Measurements from ENCODE around the gene GALNS.
"Not testable (repeated sequence)": the region's sequence is repeated elsewhere in the genome, so short reads cannot be mapped to it uniquely, and the experiment has no call there.

Gene GALNS

GRCh38 chr16:88894266-88894665 is 37.5 kb upstream of the GALNS start:
- H3K9me3 Mint-ChIP-seq; H3K4me3 Mint-ChIP-seq; ATAC-seq; H3K36me3 Mint-ChIP-seq; DNase-seq (ENCODE audit: low spot score in 2 of 2); H3K4me1 Mint-ChIP-seq; H3K27ac Mint-ChIP-seq: not testable (repeated sequence)

GRCh38 chr16:88893127-88893968 is 36.6 kb upstream of the GALNS start:
- Mint-ChIP-seq H3K9me3 (no peaks in the 10 kb centered on the region), H3K4me3 (no peak overlapping the region), H3K4me1 (no peaks in the 10 kb centered on the region), H3K27ac (no peak overlapping the region), H3K36me3 (no peaks in the 10 kb centered on the region)
- no peak for ATAC-seq
- DNase-seq (ENCODE audit: low spot score in 2 of 2): no peak

GRCh38 chr16:88892065-88892464 is 35.3 kb upstream of the GALNS start:
- no peak overlapping the region for H3K27ac Mint-ChIP-seq
- no peak overlapping the region for H3K4me3 Mint-ChIP-seq
- ATAC-seq: no peak
- H3K4me1 Mint-ChIP-seq: no peaks in the 10 kb centered on the region
- H3K36me3 Mint-ChIP-seq: no peaks in the 10 kb centered on the region
- no peaks in the 10 kb centered on the region for H3K9me3 Mint-ChIP-seq
- DNase-seq (ENCODE audit: low spot score in 2 of 2): no peak

- H3K4me3 Mint-ChIP-seq: no peak overlapping the region
- H3K27ac Mint-ChIP-seq: no peak overlapping the region
- H3K4me1 Mint-ChIP-seq: no peaks in the 10 kb centered on the region
- no peaks in the 10 kb centered on the region for H3K9me3 Mint-ChIP-seq
- H3K36me3 Mint-ChIP-seq: no peaks in the 10 kb centered on the region
- no peak for ATAC-seq
- no peak for DNase-seq (ENCODE audit: low spot score in 2 of 2)
Observed at GRCh38 chr16:88891083-88891482, 34.3 kb upstream of the GALNS start.

- not testable (repeated sequence) for ATAC-seq; H3K4me1 Mint-ChIP-seq; H3K27ac Mint-ChIP-seq; DNase-seq (ENCODE audit: low spot score in 2 of 2); H3K9me3 Mint-ChIP-seq; H3K4me3 Mint-ChIP-seq; H3K36me3 Mint-ChIP-seq
Observed at GRCh38 chr16:88889702-88890352, 33.1 kb upstream of the GALNS start.

- ATAC-seq (no peak), DNase-seq (ENCODE audit: low spot score in 2 of 2) (no peak)
- H3K36me3 Mint-ChIP-seq: no peaks in the 10 kb centered on the region
- no peak overlapping the region for H3K4me3 Mint-ChIP-seq
- H3K9me3 Mint-ChIP-seq: no peaks in the 10 kb centered on the region
- H3K4me1 Mint-ChIP-seq: no peaks in the 10 kb centered on the region
- H3K27ac Mint-ChIP-seq: no peak overlapping the region
Observed at GRCh38 chr16:88888461-88889387, 32.0 kb upstream of the GALNS start.

- Mint-ChIP-seq H3K9me3 (no peaks in the 10 kb centered on the region), H3K36me3 (no peaks in the 10 kb centered on the region), H3K4me3 (no peak overlapping the region), H3K4me1 (no peaks in the 10 kb centered on the region), H3K27ac (peak overlapping the region; percentile 45)
- no peak for DNase-seq (ENCODE audit: low spot score in 2 of 2)
- no peak for ATAC-seq
Observed at GRCh38 chr16:88888057-88888456, 31.3 kb upstream of the GALNS start.

GRCh38 chr16:88886845-88887521 is 30.2 kb upstream of the GALNS start:
- ATAC-seq: no peak
- no peak overlapping the region for H3K4me3 Mint-ChIP-seq
- no peaks in the 10 kb centered on the region for H3K4me1 Mint-ChIP-seq
- H3K36me3 Mint-ChIP-seq: peaks cover 6% of the 10 kb centered on the region
- no peaks in the 10 kb centered on the region for H3K9me3 Mint-ChIP-seq
- DNase-seq (ENCODE audit: low spot score in 2 of 2): no peak
- H3K27ac Mint-ChIP-seq: no peak overlapping the region

GRCh38 chr16:88886420-88886844 is 29.7 kb upstream of the GALNS start:
- Mint-ChIP-seq H3K36me3 (peaks cover 7% of the 10 kb centered on the region), H3K9me3 (no peaks in the 10 kb centered on the region), H3K27ac (no peak overlapping the region), H3K4me3 (no peak overlapping the region), H3K4me1 (no peaks in the 10 kb centered on the region)
- no peak for ATAC-seq
- DNase-seq (ENCODE audit: low spot score in 2 of 2): no peak

GRCh38 chr16:88885693-88886280 is 29.0 kb upstream of the GALNS start:
- Mint-ChIP-seq H3K9me3 (no peaks in the 10 kb centered on the region), H3K36me3 (peaks cover 7% of the 10 kb centered on the region), H3K27ac (no peak overlapping the region), H3K4me3 (no peak overlapping the region), H3K4me1 (no peaks in the 10 kb centered on the region)
- ATAC-seq: no peak
- DNase-seq (ENCODE audit: low spot score in 2 of 2): no peak

GRCh38 chr16:88884569-88885271 is 28.0 kb upstream of the GALNS start:
- no peak for ATAC-seq
- no peak for DNase-seq (ENCODE audit: low spot score in 2 of 2)
- Mint-ChIP-seq H3K27ac (no peak overlapping the region), H3K4me1 (no peaks in the 10 kb centered on the region), H3K9me3 (no peaks in the 10 kb centered on the region), H3K36me3 (peaks cover 7% of the 10 kb centered on the region), H3K4me3 (no peak overlapping the region)

- Mint-ChIP-seq H3K4me1 (no peaks in the 10 kb centered on the region), H3K4me3 (no peak overlapping the region), H3K36me3 (peaks cover 7% of the 10 kb centered on the region), H3K9me3 (no peaks in the 10 kb centered on the region), H3K27ac (no peak overlapping the region)
- no peak for DNase-seq (ENCODE audit: low spot score in 2 of 2)
- ATAC-seq: no peak
Observed at GRCh38 chr16:88883946-88884345, 27.2 kb upstream of the GALNS start.

- Mint-ChIP-seq H3K27ac (no peak overlapping the region), H3K9me3 (no peaks in the 10 kb centered on the region), H3K4me3 (no peak overlapping the region), H3K4me1 (no peaks in the 10 kb centered on the region), H3K36me3 (peaks cover 7% of the 10 kb centered on the region)
- DNase-seq (ENCODE audit: low spot score in 2 of 2): no peak
- no peak for ATAC-seq
Observed at GRCh38 chr16:88883117-88883895, 26.6 kb upstream of the GALNS start.

Measured in stimulated activated effector memory CD8-positive, alpha-beta T cell treated with anti-CD3 and anti-CD28 coated beads, Interleukin-12 subunit alpha, Interleukin-12 subunit beta, amount 100 ng/mL, for 72 hours (primary cell).